ENCODE results near the gene TNFRSF19.

- TF ChIP-seq POLR2A (IDR thresholded peaks at IDR 0.05) (no peak), CTCF (IDR thresholded peaks at IDR 0.05 in 8 of 11, conservative IDR thresholded peaks at IDR 0.05 in 3 of 11) (no peak)
Observed at GRCh38 chr13:23724196-23724970, 154.2 kb downstream of the TNFRSF19 start.

Measured in spleen (tissue), 7 donors.